Endothelial cell (in vitro differentiated cells): ENCODE data around the gene CYTH4. TPM values are rescaled to one million over a fixed set of nuclear protein-coding genes. Genes with fewer than 3 reads are reported as not detected.

ENCODE experiments used
- DNase-seq: peaks from one replicate; pipeline ENCODE4 v3.0.0; 2021; ENCODE audit warnings: low spot score
- H3K27ac Mint-ChIP-seq: one replicate; pipeline ENCODE4 v1.8.0; 2021; ENCODE audit warnings: mixed read lengths, inconsistent platforms; ENCODE audit not compliant: unreplicated experiment
- H3K27me3 Mint-ChIP-seq: one replicate; pipeline ENCODE4 v1.8.0; 2021; ENCODE audit warnings: mild to moderate bottlenecking, moderate library complexity, mixed read lengths, inconsistent platforms; ENCODE audit not compliant: unreplicated experiment
- H3K36me3 Mint-ChIP-seq: one replicate; pipeline ENCODE4 v1.8.0; 2021; ENCODE audit warnings: mild to moderate bottlenecking, low read depth, mixed read lengths, inconsistent platforms; ENCODE audit not compliant: unreplicated experiment
- H3K4me1 Mint-ChIP-seq: one replicate; pipeline ENCODE4 v1.8.0; 2021; ENCODE audit warnings: mild to moderate bottlenecking, mixed read lengths, inconsistent platforms; ENCODE audit not compliant: unreplicated experiment
- H3K4me3 Mint-ChIP-seq: one replicate; pipeline ENCODE4 v1.8.0; 2021; ENCODE audit warnings: mild to moderate bottlenecking, mixed read lengths, inconsistent platforms; ENCODE audit not compliant: unreplicated experiment
- H3K9me3 Mint-ChIP-seq: one replicate; pipeline ENCODE4 v1.8.0; 2021; ENCODE audit warnings: mixed read lengths, inconsistent platforms; ENCODE audit not compliant: unreplicated experiment
- total RNA-seq: library from RNA; stranded (reverse); fragmentation: NEBNext Ultra II Directional; extraction: Animal tissue kit (Norgen Biotek cat#: 25700); gene quantifications from one replicate; pipeline ENCODE4 v1.2.1, GENCODE V29; 2021; ENCODE audit not compliant: unreplicated experiment
- TF ChIP-seq, protein P1 (sequence below): fragments of 200-600 bp; sonication (generic); IDR thresholded peaks from one replicate; pipeline ENCODE4 v1.5.0; 2021; ENCODE audit warnings: antibody characterized with exemption; ENCODE audit not compliant: unreplicated experiment

Gene CYTH4
- total RNA-seq, 1 donor from 2014 or later: 0.33 TPM

DNA sequence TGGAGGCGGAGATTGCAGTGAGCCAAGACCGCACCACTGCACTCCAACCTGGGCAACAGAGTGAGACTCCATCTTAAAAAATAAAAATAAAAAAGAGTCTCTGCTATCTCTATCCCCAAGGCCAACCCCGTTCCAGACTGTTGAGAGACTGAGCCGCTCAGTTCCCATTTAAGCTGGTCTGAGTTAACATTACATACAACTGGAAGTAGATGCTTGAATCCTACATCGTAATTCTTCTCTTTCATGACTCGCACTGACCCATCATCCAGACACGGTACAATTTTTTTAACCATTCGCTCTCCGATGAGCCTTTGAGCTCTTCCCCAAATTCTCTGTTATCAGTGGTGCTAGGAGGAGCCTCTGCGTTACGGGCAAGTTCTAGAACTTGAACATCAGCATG lies 4.9 kb upstream of the CYTH4 start:
- no peak for DNase-seq
- no peaks in the 10 kb centered on the region for H3K9me3 Mint-ChIP-seq
- H3K36me3 Mint-ChIP-seq: no peaks in the 10 kb centered on the region
- TF ChIP-seq, protein P1, sequence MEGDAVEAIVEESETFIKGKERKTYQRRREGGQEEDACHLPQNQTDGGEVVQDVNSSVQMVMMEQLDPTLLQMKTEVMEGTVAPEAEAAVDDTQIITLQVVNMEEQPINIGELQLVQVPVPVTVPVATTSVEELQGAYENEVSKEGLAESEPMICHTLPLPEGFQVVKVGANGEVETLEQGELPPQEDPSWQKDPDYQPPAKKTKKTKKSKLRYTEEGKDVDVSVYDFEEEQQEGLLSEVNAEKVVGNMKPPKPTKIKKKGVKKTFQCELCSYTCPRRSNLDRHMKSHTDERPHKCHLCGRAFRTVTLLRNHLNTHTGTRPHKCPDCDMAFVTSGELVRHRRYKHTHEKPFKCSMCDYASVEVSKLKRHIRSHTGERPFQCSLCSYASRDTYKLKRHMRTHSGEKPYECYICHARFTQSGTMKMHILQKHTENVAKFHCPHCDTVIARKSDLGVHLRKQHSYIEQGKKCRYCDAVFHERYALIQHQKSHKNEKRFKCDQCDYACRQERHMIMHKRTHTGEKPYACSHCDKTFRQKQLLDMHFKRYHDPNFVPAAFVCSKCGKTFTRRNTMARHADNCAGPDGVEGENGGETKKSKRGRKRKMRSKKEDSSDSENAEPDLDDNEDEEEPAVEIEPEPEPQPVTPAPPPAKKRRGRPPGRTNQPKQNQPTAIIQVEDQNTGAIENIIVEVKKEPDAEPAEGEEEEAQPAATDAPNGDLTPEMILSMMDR: no peak
- no peak overlapping the region for H3K27ac Mint-ChIP-seq
- H3K27me3 Mint-ChIP-seq: peaks cover 4% of the 10 kb centered on the region
- H3K4me3 Mint-ChIP-seq: no peak overlapping the region
- peaks cover 4% of the 10 kb centered on the region for H3K4me1 Mint-ChIP-seq

DNA sequence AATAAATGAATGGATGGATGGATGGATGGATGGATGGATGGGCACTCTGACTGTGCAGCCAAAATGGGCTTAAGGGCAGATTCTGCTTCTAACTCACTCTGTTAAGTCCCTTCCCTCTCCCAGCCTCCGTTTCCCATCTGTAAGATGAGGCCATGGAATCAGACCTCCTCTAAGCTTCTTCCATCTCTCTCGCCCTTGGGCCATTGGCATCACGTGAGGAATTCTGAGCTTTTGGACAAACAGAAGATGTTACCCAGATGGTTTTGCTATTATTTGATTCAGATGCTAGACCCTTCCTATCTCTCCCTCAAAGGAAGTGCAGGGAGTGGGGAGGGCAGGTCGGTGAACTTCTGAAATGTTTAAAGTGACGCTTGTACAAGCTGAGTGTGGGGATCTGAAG lies 4.0 kb upstream of the CYTH4 start:
- no peak for DNase-seq
- H3K27ac Mint-ChIP-seq: peak overlapping the region; percentile 12
- TF ChIP-seq, protein P1: no peak
- peaks cover 8% of the 10 kb centered on the region for H3K4me1 Mint-ChIP-seq
- no peaks in the 10 kb centered on the region for H3K9me3 Mint-ChIP-seq
- no peaks in the 10 kb centered on the region for H3K36me3 Mint-ChIP-seq
- H3K4me3 Mint-ChIP-seq: no peak overlapping the region
- H3K27me3 Mint-ChIP-seq: peaks cover 4% of the 10 kb centered on the region

DNA sequence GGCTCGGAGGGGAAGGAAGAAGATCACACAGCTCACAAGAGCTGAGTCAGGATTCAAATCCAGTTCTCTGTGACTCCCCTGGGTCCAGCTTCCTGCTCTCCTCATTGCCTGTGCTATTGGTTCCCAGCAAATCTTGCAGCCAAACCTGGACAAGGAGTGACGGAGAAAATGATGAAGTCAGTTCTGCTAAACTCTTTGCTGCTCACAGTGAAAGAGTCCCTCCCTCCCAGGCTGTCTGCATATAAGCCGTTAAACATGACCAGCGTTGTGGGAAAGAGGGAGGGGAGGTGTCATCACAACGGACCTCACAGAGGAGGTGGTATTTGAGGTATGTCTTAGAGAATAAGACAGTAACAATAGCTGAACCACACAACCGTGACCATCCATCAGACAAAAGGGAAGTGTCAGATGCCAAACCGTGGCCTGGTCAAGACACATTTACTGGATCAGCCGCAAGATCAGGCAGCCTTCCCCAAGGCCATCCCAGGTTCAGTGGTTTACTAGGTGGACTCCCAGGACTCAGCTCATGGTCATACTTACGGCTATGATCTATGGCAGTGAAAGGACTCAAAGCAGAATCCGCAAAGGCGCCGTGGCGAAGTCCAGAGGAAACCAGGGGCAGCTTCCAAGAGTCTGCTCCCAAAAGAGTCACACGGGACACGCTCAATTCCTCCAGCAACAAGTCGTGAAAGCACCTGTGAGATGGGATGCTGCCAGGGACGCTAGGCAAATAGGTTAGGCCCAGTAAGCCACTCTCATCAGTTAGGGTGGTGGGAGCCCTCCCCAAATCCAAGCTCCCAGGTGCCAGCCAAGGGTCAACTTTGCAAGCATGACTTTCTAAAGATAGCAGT lies 2.8 kb upstream of the CYTH4 start:
- TF ChIP-seq, protein P1: no peak
- no peaks in the 10 kb centered on the region for H3K36me3 Mint-ChIP-seq
- H3K27me3 Mint-ChIP-seq: peaks cover 4% of the 10 kb centered on the region
- no peak overlapping the region for H3K27ac Mint-ChIP-seq
- peaks cover 15% of the 10 kb centered on the region for H3K4me1 Mint-ChIP-seq
- DNase-seq: no peak
- H3K4me3 Mint-ChIP-seq: no peak overlapping the region
- H3K9me3 Mint-ChIP-seq: no peaks in the 10 kb centered on the region

DNA sequence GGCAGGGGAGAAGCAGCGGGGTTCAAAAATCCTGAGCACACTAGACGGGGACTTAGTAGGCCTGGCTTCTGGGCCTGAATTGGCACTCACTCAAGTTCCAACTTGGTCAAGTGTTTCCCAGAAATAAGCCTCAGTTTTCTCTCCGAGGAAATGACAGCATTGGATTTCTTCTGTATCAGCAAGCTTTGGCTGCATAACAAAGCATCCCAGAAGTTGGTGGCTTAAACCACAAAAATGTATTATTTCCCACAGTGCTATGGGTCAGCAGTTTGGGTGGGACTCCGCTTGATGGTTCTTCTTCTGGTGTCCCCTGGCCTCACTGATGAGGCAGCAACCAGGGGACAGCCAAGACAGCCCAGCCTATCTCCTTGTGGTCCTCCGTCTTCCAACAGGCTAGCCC lies 1.6 kb upstream of the CYTH4 start:
- H3K4me1 Mint-ChIP-seq: peaks cover 18% of the 10 kb centered on the region
- TF ChIP-seq, protein P1: no peak
- H3K4me3 Mint-ChIP-seq: no peak overlapping the region
- H3K36me3 Mint-ChIP-seq: no peaks in the 10 kb centered on the region
- no peak overlapping the region for H3K27ac Mint-ChIP-seq
- DNase-seq: no peak
- no peaks in the 10 kb centered on the region for H3K9me3 Mint-ChIP-seq
- H3K27me3 Mint-ChIP-seq: peaks cover 4% of the 10 kb centered on the region

DNA sequence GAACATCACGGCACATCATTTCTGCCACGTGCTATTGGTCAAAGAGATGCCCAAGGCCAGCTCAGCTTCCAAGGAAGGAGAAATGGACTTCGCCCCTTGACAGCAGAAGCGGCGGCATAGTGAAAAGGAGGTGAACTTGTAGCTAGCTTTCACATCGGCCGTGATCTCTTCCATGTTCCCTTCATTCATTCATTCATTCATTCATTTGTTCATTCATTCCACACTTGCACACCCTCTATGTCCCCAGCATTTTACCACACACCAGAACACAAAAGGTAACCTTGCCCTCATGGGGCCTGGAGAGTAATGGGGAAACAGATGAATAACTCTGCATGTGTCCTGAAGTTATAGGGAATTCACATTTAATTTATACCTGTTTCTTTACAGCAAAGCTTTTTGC lies 1.1 kb upstream of the CYTH4 start:
- no peak for DNase-seq
- H3K36me3 Mint-ChIP-seq: no peaks in the 10 kb centered on the region
- H3K4me1 Mint-ChIP-seq: peaks cover 18% of the 10 kb centered on the region
- H3K27ac Mint-ChIP-seq: no peak overlapping the region
- H3K9me3 Mint-ChIP-seq: no peaks in the 10 kb centered on the region
- peaks cover 4% of the 10 kb centered on the region for H3K27me3 Mint-ChIP-seq
- TF ChIP-seq, protein P1: no peak
- H3K4me3 Mint-ChIP-seq: no peak overlapping the region
